ENCODE results near the gene CHRNB2.

The CHRNB2 gene

GRCh38 chr1:154598871-154599635 lies 31.5 kb downstream of the CHRNB2 start:
- no peak for DNase-seq
- Histone ChIP-seq H3K4me1 (no peaks in the 10 kb centered on the region), H3K4me3 (ENCODE audit: low read depth, low read length) (no peak overlapping the region), H3K27me3 (no peaks in the 10 kb centered on the region), H3K36me3 (peaks cover 76% of the 10 kb centered on the region), H3K9me3 (no peaks in the 10 kb centered on the region)
- TF ChIP-seq CTCF (IDR thresholded peaks at IDR 0.05; ENCODE audit: low read depth, low read length) = no peak

- Histone ChIP-seq H3K36me3 (peaks cover 70% of the 10 kb centered on the region), H3K4me1 (no peaks in the 10 kb centered on the region), H3K9me3 (no peaks in the 10 kb centered on the region), H3K4me3 (ENCODE audit: low read depth, low read length) (no peak overlapping the region), H3K27me3 (no peaks in the 10 kb centered on the region)
- no peak for DNase-seq
- TF ChIP-seq CTCF (IDR thresholded peaks at IDR 0.05; ENCODE audit: low read depth, low read length) = no peak
These were observed 32.1 kb downstream of the CHRNB2 start for GRCh38 chr1:154599658-154600057.

DNA sequence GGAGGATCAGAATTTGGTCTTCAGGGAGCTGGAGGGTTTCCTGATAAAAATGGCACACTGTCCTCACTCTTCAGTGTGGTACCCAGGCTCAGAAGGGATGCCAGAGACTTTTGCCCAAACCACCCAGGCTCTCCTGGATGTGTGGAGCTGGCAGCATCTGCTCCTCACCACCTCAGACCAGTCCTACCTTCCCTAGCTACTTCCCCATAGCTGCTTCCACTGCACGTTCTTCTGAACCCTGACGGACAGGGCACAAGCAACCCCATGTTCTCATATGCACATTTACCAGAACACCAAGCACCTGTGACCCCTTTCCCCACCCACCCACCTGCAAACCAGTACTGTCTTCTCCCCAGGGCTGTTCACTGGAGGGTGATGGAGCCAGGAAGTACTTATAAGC lies 35.7 kb downstream of the CHRNB2 start:
- DNase-seq = no peak
- H3K27me3 ChIP-seq = no peaks in the 10 kb centered on the region
- no peak for TF ChIP-seq CTCF (IDR thresholded peaks at IDR 0.05; ENCODE audit: low read depth, low read length)
- no peaks in the 10 kb centered on the region; the same call in 1 of the 2 replicates for H3K4me1 ChIP-seq
- peaks cover 34% of the 10 kb centered on the region for H3K36me3 ChIP-seq
- no peaks in the 10 kb centered on the region for H3K9me3 ChIP-seq
- H3K4me3 ChIP-seq (ENCODE audit: low read depth, low read length) = no peak overlapping the region

DNA sequence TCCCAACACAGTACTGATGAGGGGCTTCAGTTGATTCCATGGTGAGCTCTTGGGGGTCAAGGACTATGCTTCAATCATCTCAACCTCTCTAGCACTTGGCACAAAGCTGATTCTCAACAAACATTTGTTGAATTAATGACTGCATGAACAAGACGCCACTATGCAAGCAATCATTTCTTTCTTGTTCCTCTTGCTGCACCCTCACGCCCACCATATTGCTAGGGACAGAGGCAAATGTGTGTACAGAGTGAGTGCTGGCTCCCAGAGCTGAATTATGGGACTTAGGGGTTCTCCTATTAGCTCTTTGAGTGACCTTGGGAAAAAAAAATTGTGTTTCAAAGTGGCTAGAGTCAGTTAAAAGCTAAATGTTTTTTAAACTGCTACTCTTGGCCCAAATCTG lies 38.0 kb downstream of the CHRNB2 start:
- H3K4me1 ChIP-seq = peaks cover 5% of the 10 kb centered on the region
- no peak overlapping the region for H3K4me3 ChIP-seq (ENCODE audit: low read depth, low read length)

DNA sequence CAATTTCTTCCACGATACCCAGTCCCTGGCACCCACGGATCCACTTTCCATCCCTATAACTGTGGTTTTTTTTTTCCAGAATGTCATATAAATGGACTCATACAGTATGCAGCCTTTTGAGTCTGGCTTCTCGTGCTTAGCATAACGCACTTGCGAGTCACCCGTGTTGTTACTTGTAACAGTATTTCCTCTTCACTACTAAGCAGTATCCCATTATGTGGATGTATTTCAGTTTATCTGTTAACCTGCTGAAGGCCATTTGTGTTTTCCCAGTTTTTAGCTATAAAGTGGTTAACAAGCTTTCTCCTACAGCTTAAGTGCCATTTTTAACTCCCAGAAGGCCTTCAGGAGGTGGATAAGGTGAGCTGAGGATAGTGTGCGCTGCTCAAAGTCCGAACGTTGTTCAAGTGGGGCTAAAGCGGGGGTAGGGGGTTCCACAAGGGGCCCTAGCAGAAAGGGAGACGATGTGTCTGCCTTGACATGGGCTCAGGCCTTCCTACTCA lies 39.6 kb downstream of the CHRNB2 start:
- no peak for DNase-seq
- Histone ChIP-seq H3K27me3 (no peaks in the 10 kb centered on the region), H3K9me3 (no peaks in the 10 kb centered on the region), H3K4me3 (ENCODE audit: low read depth, low read length) (peak overlapping the region; percentile 89), H3K36me3 (peaks cover 10% of the 10 kb centered on the region), H3K4me1 (peaks cover 5% of the 10 kb centered on the region)
- no peak for TF ChIP-seq CTCF (IDR thresholded peaks at IDR 0.05; ENCODE audit: low read depth, low read length)

More for the DNA sequence above, 38.0 kb downstream of the CHRNB2 start:
- TF ChIP-seq CTCF (IDR thresholded peaks at IDR 0.05; ENCODE audit: low read depth, low read length) = no peak
- Histone ChIP-seq H3K27me3 (no peaks in the 10 kb centered on the region), H3K9me3 (no peaks in the 10 kb centered on the region), H3K36me3 (peaks cover 27% of the 10 kb centered on the region)
- no peak for DNase-seq

Measured in BE2C (cell line).